GM18507 (cell line): ENCODE results near the gene BLVRB.
"Not testable (repeated sequence)": the region's sequence is repeated elsewhere in the genome, so short reads cannot be mapped to it uniquely, and the experiment has no call there.

ENCODE experiments used
- DNase-seq: peaks from one replicate; pipeline ENCODE4 v3.0.0; 2011; ENCODE audit warnings: low read depth; ENCODE audit not compliant: insufficient read length; ENCODE audit errors: extremely low spot score
- FAIRE-seq: peaks from 2 replicates; lab custom pipeline; 2011; peaks lifted over from hg19 to GRCh38; lab: Jason Lieb, UNC

The BLVRB gene

DNA sequence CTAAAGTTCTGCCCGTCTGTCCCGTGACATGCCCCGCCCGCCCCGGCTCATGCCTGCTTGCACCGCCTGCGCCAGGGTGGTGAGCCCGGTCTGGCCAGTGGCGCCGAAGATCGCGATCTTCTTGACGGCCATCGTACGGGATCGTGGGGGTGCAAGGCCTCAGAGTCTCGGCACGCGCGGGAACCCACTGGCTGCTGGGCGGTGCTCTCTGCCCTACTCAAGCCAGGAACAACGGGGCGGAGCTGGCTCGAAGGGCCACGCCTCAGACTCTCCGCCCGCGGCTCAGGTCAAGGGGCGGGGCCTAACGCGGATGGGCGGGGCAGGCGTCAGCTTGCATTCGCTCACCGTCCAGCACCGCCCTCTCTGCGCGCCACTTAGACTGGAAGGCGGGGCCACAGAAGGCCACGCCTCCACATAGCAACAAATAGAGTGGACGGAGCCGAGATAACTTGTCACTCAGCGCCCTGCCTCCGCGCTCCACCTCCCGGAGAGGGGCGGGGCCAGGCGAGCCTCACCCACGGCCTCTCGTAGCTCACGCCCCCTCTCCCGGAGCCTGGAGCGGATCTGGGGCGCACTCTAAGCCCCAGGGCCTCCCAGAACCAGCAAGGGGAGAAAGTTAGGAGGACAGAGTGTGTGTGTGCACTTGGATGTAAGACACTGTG lies at the start of gene BLVRB:
TSS of gene BLVRB (minus strand) at position 189 of the 662 bp plus-strand sequence. CDS start at position 132, 57 bp downstream.
- DNase-seq (peak; percentile 95), FAIRE-seq (peak; percentile 97)

GRCh38 chr19:40513741-40514315 lies 48.3 kb upstream of the BLVRB start:
- DNase-seq (no peak), FAIRE-seq (no peak)

DNA sequence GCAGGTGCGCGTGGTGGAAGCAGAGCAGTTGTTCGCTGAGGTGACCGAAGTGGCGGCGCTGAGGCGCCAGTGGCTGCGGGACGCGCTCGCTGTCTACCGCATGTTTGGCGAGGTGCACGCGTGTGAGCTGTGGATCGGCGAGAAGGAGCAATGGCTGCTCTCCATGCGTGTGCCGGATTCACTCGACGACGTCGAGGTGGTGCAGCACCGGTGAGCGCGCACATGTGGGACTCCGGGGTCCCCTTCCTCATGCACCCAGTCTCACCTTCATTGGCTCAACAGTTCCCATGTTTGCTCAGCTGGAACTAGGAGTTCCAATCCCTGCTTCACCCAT lies 47.8 kb upstream of the BLVRB start:
- DNase-seq, result no peak
- no peak for FAIRE-seq

DNA sequence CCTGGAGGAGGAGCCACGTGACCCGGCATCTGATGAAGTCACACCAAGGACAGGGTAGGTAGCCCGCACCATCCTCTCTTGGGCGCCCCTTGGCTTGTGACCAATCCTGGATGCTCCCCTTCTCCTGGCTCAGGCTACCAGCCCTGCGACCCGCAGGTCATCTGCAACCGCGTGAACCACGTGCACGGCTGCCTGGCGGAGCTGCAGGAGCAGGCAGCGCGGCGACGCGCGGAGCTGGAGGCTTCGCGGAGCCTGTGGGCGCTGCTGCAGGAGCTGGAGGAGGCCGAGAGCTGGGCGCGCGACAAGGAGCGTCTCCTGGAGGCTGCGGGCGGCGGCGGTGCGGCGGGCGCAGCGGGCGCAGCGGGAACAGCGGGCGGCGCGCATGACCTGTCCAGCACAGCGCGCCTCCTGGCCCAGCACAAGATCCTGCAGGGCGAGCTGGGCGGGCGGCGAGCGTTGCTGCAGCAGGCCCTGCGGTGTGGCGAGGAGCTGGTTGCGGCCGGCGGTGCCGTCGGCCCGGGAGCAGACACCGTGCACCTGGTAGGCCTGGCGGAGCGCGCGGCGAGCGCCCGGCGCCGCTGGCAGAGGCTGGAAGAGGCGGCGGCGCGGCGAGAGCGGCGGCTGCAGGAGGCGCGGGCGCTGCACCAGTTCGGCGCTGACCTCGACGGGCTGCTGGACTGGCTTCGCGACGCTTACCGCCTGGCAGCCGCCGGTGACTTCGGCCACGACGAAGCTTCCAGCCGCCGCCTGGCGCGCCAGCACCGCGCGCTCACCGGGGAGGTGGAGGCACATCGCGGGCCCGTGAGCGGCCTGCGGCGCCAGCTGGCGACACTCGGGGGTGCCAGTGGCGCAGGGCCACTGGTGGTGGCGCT lies 47.2 kb upstream of the BLVRB start:
- DNase-seq (no peak), FAIRE-seq (no peak)

DNA sequence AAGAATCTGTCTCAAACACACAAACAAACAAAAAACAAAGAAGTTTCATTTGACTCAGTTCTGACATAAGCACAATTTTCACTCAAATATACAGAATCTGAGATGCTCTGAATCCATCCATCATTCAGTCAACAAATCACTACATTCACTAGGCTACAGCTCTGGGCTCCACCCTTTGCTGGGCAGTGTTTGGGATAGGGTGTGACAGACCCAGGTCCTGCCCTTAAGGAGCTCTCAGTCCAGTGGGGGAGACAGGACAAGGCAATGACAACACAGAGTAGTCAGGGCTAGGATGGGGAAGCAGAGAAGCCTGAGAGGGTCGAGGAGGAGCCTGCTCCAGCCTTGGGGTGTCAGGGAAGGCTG lies 46.5 kb upstream of the BLVRB start:
- DNase-seq, result no peak
- FAIRE-seq, result no peak

DNA sequence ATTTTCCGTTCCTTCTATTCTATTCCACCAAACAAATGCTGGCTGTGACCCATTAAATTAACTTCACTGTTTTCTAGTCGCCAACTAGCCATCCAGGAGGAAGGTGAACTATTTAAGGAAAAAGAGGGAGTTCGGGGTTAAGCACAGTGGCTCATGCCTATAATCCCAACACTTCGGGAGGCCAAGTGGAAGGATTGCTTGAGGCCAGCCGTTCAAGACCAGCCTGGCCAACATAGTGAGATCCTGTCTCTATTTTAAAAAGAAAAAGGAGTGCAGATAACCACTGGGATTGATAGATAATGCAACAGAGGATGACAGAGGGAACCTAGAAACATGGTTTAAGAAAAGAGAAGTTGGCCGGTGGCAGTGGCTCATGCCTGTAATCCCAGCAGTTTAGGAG lies 45.9 kb upstream of the BLVRB start:
- FAIRE-seq (no peak), DNase-seq (no peak)

DNA sequence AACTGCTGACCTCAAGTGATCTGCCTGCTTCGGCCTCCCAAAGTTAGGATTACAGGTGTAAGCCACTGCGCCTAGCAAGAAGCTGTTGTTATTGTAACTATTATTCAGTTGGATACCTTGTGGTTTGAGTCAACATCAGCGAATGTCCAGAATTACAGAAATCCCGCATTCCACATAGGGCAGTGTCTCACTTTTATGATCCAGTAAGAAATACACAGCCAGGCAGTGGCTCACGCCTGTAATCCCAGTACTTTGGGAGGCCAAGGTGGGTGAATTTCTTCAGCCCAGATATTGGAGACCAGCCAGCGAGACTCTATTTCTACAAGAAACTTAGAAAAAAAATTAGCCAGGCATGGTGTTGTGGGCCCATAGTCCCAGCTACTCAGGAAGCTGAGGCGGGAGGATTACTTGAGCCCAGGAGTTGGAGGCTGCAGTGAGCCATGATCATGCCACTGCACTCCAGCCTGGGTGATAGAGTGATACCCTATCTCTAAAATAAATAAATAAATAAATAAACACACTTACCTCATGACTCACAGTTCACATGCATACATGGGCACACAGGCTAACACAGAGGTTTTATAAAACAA lies 45.1 kb upstream of the BLVRB start:
- FAIRE-seq, result no peak

GRCh38 chr19:40508739-40509260 lies 43.3 kb upstream of the BLVRB start:
- FAIRE-seq (no peak), DNase-seq (no peak)

More for the DNA sequence above, 45.1 kb upstream of the BLVRB start:
- no peak for DNase-seq

DNA sequence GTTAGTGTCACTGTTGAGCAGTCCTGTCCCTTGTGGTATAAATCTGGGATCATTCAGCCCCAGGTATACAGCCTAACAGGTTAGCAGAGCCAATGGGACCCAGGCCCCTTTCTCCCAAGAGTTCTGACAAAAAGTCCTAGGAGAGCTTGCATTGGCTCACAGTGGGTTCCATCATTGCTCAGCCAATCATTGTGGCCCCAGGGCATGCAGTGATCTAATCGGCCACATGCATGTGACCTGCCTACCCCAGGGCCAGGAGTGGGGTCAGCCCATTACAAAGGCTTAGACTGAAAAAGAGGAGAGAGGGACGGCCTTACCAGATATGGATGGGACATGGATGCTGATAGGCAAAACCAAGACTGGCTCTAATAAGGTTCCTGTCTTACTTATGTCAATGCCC lies 42.3 kb upstream of the BLVRB start:
- no peak for FAIRE-seq
- no peak for DNase-seq

GRCh38 chr19:40506099-40506498 lies 40.6 kb upstream of the BLVRB start:
- DNase-seq (no peak), FAIRE-seq (no peak)

- no peak for DNase-seq
- no peak for FAIRE-seq
Measured at GRCh38 chr19:40503320-40503695, 37.8 kb upstream of the BLVRB start.

DNA sequence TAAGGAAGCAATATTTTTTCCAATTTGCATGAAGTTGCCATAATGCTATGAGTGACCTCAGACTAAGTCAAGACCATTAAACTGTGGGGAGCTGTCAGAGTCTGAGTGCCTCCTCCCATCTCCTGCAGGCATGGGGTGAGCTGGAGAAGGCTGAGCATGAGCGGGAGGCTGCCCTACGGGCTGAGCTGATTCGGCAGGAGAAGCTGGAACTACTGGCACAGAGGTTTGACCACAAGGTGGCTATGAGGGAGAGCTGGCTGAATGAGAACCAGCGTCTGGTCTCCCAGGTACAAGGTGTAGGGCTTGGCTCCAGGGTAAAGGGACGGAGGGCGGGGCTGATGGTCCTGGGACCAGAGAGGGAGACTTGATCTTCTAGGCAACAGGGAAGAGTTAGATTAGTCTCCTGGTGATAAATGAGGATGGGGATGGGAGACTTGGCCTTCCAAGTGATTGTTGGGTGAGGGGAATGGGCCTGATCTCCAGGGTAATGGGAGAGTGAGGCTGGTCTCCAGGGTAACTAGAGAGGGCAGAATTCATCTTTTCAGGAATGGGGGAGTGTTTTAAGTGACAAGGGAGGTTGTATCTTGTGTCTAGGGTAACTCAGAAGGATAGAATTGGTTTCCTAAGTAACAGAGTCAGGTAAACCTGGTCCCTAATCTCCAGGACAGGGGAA lies 37.2 kb upstream of the BLVRB start:
- no peak for DNase-seq

GRCh38 chr19:40502081-40502480 lies 36.5 kb upstream of the BLVRB start:
- FAIRE-seq (no peak), DNase-seq (no peak)

More for the DNA sequence above, 37.2 kb upstream of the BLVRB start:
- FAIRE-seq, result no peak

DNA sequence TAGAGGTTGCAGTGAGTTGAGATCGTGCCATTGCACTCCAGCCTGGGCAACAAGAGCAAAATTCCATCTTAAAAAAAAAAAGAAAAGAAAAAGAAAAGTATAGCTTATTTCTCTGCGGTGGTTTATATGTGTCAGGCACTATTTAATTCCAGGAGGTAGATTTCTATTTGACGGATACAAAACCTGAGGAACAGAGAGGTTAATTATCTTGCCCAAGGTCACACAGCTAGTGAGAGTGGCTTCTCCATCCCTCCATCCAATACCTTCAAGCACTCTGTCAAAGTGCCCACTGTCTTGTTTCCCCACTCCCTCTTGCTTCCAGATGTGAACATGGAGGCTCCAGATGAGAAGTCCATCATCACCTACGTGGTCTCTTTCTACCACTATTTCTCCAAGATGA lies 36.1 kb upstream of the BLVRB start:
- no peak for DNase-seq
- FAIRE-seq, result no peak

DNA sequence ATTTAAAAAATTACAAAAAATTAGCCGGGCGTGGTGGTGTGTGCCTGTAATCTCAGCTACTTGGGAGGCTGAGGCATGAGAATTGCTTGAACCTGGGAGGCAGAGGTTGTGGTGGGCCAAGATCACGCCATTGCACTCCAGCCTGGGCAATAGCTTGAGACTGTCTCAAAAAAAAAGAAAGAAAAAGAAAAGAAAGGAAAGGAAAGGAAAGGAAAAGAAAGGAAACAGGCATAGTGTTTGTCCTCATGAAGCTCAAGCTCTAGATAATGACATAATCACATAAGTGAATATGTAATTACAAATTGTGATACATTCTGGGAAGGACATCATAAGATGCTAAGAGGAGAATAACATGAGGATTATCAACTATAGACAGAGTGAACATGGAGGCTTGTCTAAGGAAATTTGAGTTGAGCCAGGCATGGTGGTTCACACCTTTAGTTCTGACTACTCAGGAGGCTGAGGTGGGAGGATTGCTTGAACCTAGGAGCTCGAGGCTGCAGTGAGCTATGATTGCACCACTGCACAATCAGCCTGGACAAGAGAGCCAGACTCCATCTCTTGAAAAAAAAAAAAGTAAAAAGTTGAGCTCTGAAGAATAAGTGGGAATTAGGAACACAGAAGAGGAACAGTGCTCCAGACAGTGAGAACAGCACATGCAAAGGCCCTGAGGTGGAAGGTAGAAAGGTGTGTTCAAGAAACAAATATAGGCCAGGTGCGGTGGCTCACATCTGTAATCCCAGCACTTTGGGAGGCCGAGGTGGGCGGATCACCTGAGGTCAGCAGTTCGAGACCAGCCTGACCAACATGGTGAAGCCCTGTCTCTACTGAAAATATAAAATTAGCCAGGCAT lies 35.4 kb upstream of the BLVRB start:
- DNase-seq, FAIRE-seq: not testable (repeated sequence)

- DNase-seq (no peak), FAIRE-seq (no peak)
Measured at GRCh38 chr19:40499320-40499719, 33.8 kb upstream of the BLVRB start.

DNA sequence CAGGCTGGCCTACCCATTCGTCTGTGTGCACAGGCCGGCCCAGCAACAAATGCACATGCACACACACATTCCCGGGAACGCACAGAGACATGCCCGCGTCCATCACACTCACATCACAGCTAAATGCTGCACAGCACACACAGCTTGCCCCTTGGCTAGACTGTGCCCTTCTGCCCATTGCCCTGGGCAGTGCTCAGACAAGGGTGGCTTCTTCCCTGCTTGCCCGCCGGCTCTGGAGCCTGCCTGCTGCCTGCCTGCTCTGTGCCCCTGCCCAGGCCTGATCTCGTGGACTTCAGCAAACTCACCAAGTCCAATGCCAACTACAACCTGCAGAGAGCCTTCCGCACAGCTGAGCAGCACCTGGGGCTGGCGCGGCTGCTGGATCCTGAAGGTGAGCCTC lies 31.7 kb upstream of the BLVRB start:
- DNase-seq (no peak), FAIRE-seq (no peak)

DNA sequence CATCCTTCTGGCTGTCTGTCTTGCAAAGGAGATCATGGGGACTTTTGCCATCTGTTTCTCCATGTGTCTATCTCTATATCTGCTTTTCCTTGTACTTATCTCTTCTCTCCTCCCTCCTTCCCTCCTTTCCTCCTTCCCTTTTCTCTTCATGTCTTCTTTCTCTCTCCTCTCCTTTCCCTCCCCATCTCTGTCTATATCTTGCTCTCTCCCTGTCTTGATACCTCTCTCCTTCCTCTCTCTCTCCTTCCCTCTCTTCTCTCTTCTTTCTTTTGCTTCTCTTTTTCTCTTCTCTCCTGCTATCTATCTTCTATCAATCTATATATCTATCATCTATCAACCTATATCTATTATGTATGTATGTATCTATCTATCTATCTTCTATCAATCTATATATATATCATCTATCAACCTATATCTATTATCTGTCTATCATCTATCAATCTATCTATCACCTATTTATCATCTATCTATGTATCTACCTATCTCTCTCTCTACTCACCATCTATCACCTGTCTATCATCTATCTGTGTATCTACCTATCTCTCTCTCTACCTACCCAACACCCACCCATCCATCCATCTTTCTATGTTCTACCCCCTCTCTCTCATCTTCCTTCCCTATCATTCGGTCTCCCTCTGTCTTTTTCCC lies 28.8 kb upstream of the BLVRB start:
- FAIRE-seq (no peak), DNase-seq (no peak)
